ENCODE results near the gene LRRC7. TPM values are rescaled to one million over a fixed set of nuclear protein-coding genes. Genes with fewer than 3 reads are reported as not detected.

The LRRC7 gene
- total and polyA plus RNA-seq, 2 donors (not counting 1 experiment from before 2014, with no cell fraction given), result 0.03 TPM; not detected in 1

- Histone ChIP-seq H3K9ac (ENCODE audit: insufficient read depth, low read length) (no peak overlapping the region), H3K27ac (ENCODE audit: insufficient read depth, low read length) (no peak overlapping the region), H3K27me3 (ENCODE audit: control insufficient read depth, insufficient read depth, low read length) (no peaks in the 10 kb centered on the region), H3K79me2 (ENCODE audit: control insufficient read depth, insufficient read depth, low read length) (no peaks in the 10 kb centered on the region), H2AFZ (ENCODE audit: low read length) (no peak overlapping the region), H3K36me3 (ENCODE audit: control insufficient read depth, insufficient read depth, low read length) (no peaks in the 10 kb centered on the region), H4K20me1 (ENCODE audit: control insufficient read depth, extremely low read depth, insufficient read depth, low read length) (no peaks in the 10 kb centered on the region), H3K4me2 (ENCODE audit: extremely low read depth, insufficient read depth, low read length) (no peak overlapping the region), H3K4me1 (ENCODE audit: control insufficient read depth, extremely low read depth, insufficient read depth, low read length) (no peaks in the 10 kb centered on the region), H3K9me3 (ENCODE audit: control insufficient read depth, insufficient read depth, low read depth, low read length) (no peaks in the 10 kb centered on the region), H3K4me3 (replicated peaks in 1 of 4; ENCODE audit: control extremely low read depth in 1 of 4, insufficient read depth in 1 of 4, low read depth in 3 of 4, low read length in 4 of 4) (no peak overlapping the region)
- TF ChIP-seq CTCF (conservative IDR thresholded peaks at IDR 0.05 in 1 of 2, IDR thresholded peaks at IDR 0.05 in 1 of 2; ENCODE audit: low read depth in 1 of 2, low read length in 2 of 2), result no peak
- no peak for TF ChIP-seq EZH2 (IDR thresholded peaks at IDR 0.05; ENCODE audit: low read length, missing control alignments)
- DNase-seq (ENCODE audit: low read depth in 2 of 2), result no peak
Observed at GRCh38 chr1:70112838-70113237, 545.1 kb downstream of the LRRC7 start.

GRCh38 chr1:70115315-70115714 is 547.6 kb downstream of the LRRC7 start:
- TF ChIP-seq CTCF (conservative IDR thresholded peaks at IDR 0.05 in 1 of 2, IDR thresholded peaks at IDR 0.05 in 1 of 2; ENCODE audit: low read depth in 1 of 2, low read length in 2 of 2) (no peak), EZH2 (IDR thresholded peaks at IDR 0.05; ENCODE audit: low read length, missing control alignments) (no peak)
- Histone ChIP-seq H3K27ac (ENCODE audit: insufficient read depth, low read length) (no peak overlapping the region), H3K4me3 (replicated peaks in 1 of 4; ENCODE audit: control extremely low read depth in 1 of 4, insufficient read depth in 1 of 4, low read depth in 3 of 4, low read length in 4 of 4) (no peak overlapping the region), H3K27me3 (ENCODE audit: control insufficient read depth, insufficient read depth, low read length) (no peaks in the 10 kb centered on the region), H3K4me1 (ENCODE audit: control insufficient read depth, extremely low read depth, insufficient read depth, low read length) (no peaks in the 10 kb centered on the region), H4K20me1 (ENCODE audit: control insufficient read depth, extremely low read depth, insufficient read depth, low read length) (no peaks in the 10 kb centered on the region), H3K79me2 (ENCODE audit: control insufficient read depth, insufficient read depth, low read length) (no peaks in the 10 kb centered on the region), H3K36me3 (ENCODE audit: control insufficient read depth, insufficient read depth, low read length) (no peaks in the 10 kb centered on the region), H2AFZ (ENCODE audit: low read length) (no peak overlapping the region), H3K9me3 (ENCODE audit: control insufficient read depth, insufficient read depth, low read depth, low read length) (no peaks in the 10 kb centered on the region), H3K4me2 (ENCODE audit: extremely low read depth, insufficient read depth, low read length) (no peak overlapping the region), H3K9ac (ENCODE audit: insufficient read depth, low read length) (no peak overlapping the region)
- no peak for DNase-seq (ENCODE audit: low read depth in 2 of 2)

GRCh38 chr1:70117046-70117445 is 549.3 kb downstream of the LRRC7 start:
- DNase-seq (ENCODE audit: low read depth in 2 of 2), result peak in 1 of 2 donors; percentile 11
- H2AFZ ChIP-seq (ENCODE audit: low read length), result no peak overlapping the region
- H3K4me2 ChIP-seq (ENCODE audit: extremely low read depth, insufficient read depth, low read length), result no peak overlapping the region
- TF ChIP-seq CTCF (conservative IDR thresholded peaks at IDR 0.05 in 1 of 2, IDR thresholded peaks at IDR 0.05 in 1 of 2; ENCODE audit: low read depth in 1 of 2, low read length in 2 of 2) (no peak), EZH2 (IDR thresholded peaks at IDR 0.05; ENCODE audit: low read length, missing control alignments) (no peak)
- no peaks in the 10 kb centered on the region for H4K20me1 ChIP-seq (ENCODE audit: control insufficient read depth, extremely low read depth, insufficient read depth, low read length)
- H3K4me3 ChIP-seq (replicated peaks in 1 of 4; ENCODE audit: control extremely low read depth in 1 of 4, insufficient read depth in 1 of 4, low read depth in 3 of 4, low read length in 4 of 4), result no peak overlapping the region
- H3K27ac ChIP-seq (ENCODE audit: insufficient read depth, low read length), result no peak overlapping the region
- H3K9me3 ChIP-seq (ENCODE audit: control insufficient read depth, insufficient read depth, low read depth, low read length), result no peaks in the 10 kb centered on the region
- H3K4me1 ChIP-seq (ENCODE audit: control insufficient read depth, extremely low read depth, insufficient read depth, low read length), result no peaks in the 10 kb centered on the region
- no peaks in the 10 kb centered on the region for H3K36me3 ChIP-seq (ENCODE audit: control insufficient read depth, insufficient read depth, low read length)
- no peaks in the 10 kb centered on the region for H3K27me3 ChIP-seq (ENCODE audit: control insufficient read depth, insufficient read depth, low read length)
- H3K9ac ChIP-seq (ENCODE audit: insufficient read depth, low read length), result no peak overlapping the region
- no peaks in the 10 kb centered on the region for H3K79me2 ChIP-seq (ENCODE audit: control insufficient read depth, insufficient read depth, low read length)

Data from fibroblast of lung (primary cell).